Neural crest cell (in vitro differentiated cells): Measurements from ENCODE around the gene RAB6A. TPM values are rescaled to one million over a fixed set of nuclear protein-coding genes. Genes with fewer than 3 reads are reported as not detected.

Source experiments
- DNase-seq: peaks from one replicate; pipeline ENCODE4 v3.0.0; 2021; ENCODE audit warnings: low read depth, mixed read lengths, low spot score
- H3K27ac Mint-ChIP-seq: one replicate; pipeline ENCODE4 v1.8.0; 2021; ENCODE audit warnings: mild to moderate bottlenecking, mixed read lengths; ENCODE audit not compliant: unreplicated experiment
- H3K27me3 Mint-ChIP-seq: 2 replicates; pipeline ENCODE4 v1.8.0; 2021; ENCODE audit warnings: low read depth, mild to moderate bottlenecking, mixed read lengths
- H3K36me3 Mint-ChIP-seq: 2 replicates; pipeline ENCODE4 v1.8.0; 2021; ENCODE audit warnings: low read depth, mild to moderate bottlenecking, mixed read lengths
- H3K4me1 Mint-ChIP-seq: 2 replicates; pipeline ENCODE4 v1.8.0; 2021; ENCODE audit warnings: mixed read lengths
- H3K4me3 Mint-ChIP-seq: one replicate; pipeline ENCODE4 v1.8.0; 2021; ENCODE audit warnings: mild to moderate bottlenecking, mixed read lengths
- H3K9me3 Mint-ChIP-seq: 2 replicates; pipeline ENCODE4 v1.8.0; 2021; ENCODE audit warnings: mixed read lengths
- total RNA-seq: library from RNA; stranded (reverse); gene quantifications from 2 replicates; pipeline ENCODE4 v1.2.1, GENCODE V29; 2021
- TF ChIP-seq, protein P1 (sequence below): fragments of 200-600 bp; sonication (generic); conservative IDR thresholded peaks from 2 replicates; pipeline ENCODE4 v1.5.0; 2021; ENCODE audit warnings: antibody characterized with exemption, mild to moderate bottlenecking

Gene RAB6A
- total RNA-seq, 1 donor from 2014 or later = 85.9 TPM

DNA sequence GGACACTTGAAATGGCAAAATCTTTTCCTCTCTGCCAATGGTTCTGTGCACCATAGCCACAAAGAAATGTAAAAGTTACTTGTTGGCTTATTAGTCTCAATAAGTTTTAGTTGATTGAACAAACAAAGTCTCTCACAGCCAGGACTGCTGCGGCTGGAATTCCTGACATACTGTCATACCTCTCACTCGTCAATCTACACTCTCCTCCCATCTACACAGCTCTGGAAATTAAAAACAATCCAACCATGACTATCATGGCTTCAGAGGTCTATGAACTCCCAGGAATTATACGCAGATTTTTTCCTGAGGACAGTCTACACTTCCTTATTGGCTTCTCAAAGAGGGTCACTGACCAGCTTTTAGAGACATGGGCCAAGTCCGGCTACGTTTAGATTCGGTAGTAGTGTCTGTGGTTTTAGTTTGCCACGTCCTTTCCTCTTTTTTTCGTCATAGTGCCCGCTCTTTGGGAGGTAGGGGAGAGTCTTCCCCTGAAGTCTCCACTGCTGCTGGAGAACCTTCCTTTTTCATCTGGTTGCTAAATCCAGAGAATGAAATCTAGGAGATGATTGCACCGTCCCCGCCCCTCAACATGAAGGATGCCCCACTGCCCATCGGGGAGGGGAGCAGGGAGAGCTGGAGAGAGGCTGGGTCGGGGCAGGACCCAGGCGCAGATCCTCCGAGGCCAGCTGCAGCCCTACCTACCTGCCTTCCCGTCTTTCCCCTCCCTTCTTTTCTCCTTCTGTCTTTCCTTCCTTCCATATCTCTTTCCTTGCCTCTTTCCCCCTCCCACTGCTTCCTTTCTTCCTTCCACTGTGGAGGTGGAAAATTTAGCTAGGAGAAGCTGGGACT is 115.5 kb downstream of the RAB6A start:
- no peak for DNase-seq
- peak overlapping the region; percentile 31 for H3K27ac Mint-ChIP-seq
- H3K27me3 Mint-ChIP-seq = peaks cover 4% of the 10 kb centered on the region
- TF ChIP-seq, protein P1, sequence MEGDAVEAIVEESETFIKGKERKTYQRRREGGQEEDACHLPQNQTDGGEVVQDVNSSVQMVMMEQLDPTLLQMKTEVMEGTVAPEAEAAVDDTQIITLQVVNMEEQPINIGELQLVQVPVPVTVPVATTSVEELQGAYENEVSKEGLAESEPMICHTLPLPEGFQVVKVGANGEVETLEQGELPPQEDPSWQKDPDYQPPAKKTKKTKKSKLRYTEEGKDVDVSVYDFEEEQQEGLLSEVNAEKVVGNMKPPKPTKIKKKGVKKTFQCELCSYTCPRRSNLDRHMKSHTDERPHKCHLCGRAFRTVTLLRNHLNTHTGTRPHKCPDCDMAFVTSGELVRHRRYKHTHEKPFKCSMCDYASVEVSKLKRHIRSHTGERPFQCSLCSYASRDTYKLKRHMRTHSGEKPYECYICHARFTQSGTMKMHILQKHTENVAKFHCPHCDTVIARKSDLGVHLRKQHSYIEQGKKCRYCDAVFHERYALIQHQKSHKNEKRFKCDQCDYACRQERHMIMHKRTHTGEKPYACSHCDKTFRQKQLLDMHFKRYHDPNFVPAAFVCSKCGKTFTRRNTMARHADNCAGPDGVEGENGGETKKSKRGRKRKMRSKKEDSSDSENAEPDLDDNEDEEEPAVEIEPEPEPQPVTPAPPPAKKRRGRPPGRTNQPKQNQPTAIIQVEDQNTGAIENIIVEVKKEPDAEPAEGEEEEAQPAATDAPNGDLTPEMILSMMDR = no peak
- peak overlapping the region; percentile 45 for H3K4me3 Mint-ChIP-seq
- no peaks in the 10 kb centered on the region for H3K9me3 Mint-ChIP-seq
- peaks cover 54% of the 10 kb centered on the region for H3K4me1 Mint-ChIP-seq
- H3K36me3 Mint-ChIP-seq = no peaks in the 10 kb centered on the region

DNA sequence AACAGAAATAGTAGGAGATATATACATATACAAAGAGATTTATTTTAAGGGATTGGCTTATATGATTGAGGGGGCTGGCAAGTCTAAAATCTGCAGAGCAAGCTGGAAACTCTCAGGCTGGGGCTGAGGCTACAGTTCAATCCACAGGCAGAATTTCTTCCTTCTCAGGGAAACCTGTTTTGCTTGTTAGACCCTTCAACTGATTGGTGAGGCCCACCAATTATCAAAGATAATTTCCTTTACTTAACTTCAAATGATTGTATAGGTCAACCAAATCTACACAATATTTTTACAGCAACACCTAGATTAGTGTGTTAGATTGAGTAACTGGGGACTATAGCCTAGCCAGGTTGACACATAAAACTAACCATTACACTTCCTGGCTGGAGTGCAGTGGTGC is 119.2 kb downstream of the RAB6A start:
- H3K36me3 Mint-ChIP-seq = no peaks in the 10 kb centered on the region
- no peaks in the 10 kb centered on the region for H3K9me3 Mint-ChIP-seq
- H3K27ac Mint-ChIP-seq = no peak overlapping the region
- no peak overlapping the region for H3K4me3 Mint-ChIP-seq
- H3K4me1 Mint-ChIP-seq = peaks cover 17% of the 10 kb centered on the region
- TF ChIP-seq, protein P1 = no peak
- peaks cover 4% of the 10 kb centered on the region for H3K27me3 Mint-ChIP-seq
- DNase-seq = no peak

DNA sequence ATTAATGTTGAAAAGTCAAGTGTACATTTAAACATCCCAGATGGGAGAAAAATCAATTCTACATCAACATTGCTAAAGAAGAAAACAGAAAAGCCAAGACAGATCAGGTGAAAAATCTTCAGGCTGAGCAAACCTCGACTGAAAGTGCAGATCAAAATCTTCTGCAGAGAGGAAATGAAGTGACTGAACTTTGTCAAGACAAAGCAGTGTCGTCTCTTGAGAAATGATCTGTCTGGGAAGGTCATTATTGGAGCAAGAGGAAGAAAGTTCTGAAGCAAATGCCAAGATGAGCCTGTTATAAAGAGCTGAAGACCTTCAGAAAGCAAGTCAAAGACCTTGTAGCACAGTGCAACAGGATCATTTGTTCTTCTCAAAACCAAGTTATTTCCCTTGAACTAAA is 120.3 kb downstream of the RAB6A start:
- H3K36me3 Mint-ChIP-seq = no peaks in the 10 kb centered on the region
- peaks cover 3% of the 10 kb centered on the region for H3K9me3 Mint-ChIP-seq
- DNase-seq = no peak
- TF ChIP-seq, protein P1 = no peak
- H3K4me1 Mint-ChIP-seq = peaks cover 7% of the 10 kb centered on the region
- no peaks in the 10 kb centered on the region for H3K27me3 Mint-ChIP-seq
- H3K4me3 Mint-ChIP-seq = no peak overlapping the region
- no peak overlapping the region for H3K27ac Mint-ChIP-seq

DNA sequence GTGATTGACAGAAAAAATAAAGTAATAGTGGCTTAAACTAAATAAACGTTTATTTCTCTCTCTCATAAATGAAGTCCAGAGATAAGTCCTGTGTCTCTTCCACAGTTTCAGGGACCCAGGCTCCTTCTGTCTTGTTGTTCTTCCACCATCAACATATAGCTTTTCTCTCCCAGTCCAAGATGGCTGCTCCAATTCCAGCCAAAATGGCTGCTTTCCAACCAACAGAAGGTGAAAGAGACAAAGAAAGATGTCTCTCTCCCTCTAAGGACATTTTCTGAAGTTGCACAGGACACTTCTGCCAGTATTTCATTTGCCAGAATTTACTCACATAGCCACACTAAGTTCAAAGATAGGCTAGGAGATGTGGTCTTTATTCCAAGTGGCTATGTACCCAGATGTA is 123.9 kb downstream of the RAB6A start:
- Mint-ChIP-seq H3K27me3 (no peaks in the 10 kb centered on the region), H3K27ac (no peak overlapping the region), H3K4me3 (no peak overlapping the region), H3K9me3 (peaks cover 3% of the 10 kb centered on the region), H3K36me3 (no peaks in the 10 kb centered on the region), H3K4me1 (peaks cover 14% of the 10 kb centered on the region)
- TF ChIP-seq, protein P1 = no peak
- DNase-seq = no peak

DNA sequence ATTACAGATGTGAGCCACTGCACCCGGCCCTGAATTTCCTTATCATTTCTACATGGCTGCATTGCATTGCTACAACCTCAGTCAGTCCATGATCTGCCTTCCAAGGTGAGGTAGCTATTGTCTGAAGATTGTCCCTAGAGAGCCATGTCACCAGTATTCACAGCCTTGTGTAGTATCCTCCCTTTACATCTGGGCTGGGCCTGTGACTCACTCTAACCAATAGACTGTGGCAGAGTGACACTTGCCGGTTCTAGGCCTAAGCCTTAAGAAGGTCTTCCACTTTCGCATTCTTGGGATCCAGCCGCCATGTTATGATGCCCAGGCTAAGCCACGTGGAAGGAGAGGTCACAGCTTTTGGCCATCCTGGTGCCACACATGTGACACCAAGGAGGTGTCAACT is 124.6 kb downstream of the RAB6A start:
- H3K9me3 Mint-ChIP-seq = peaks cover 3% of the 10 kb centered on the region
- no peak overlapping the region for H3K4me3 Mint-ChIP-seq
- H3K4me1 Mint-ChIP-seq = peaks cover 14% of the 10 kb centered on the region
- H3K36me3 Mint-ChIP-seq = no peaks in the 10 kb centered on the region
- no peaks in the 10 kb centered on the region for H3K27me3 Mint-ChIP-seq
- H3K27ac Mint-ChIP-seq = no peak overlapping the region
- TF ChIP-seq, protein P1 = no peak
- DNase-seq = no peak
